ENCODE data around the gene SOX11. TPM values are rescaled to one million over a fixed set of nuclear protein-coding genes. Genes with fewer than 3 reads are reported as not detected.

Gene SOX11
- total RNA-seq, 4 donors from 2014 or later = not detected

DNA sequence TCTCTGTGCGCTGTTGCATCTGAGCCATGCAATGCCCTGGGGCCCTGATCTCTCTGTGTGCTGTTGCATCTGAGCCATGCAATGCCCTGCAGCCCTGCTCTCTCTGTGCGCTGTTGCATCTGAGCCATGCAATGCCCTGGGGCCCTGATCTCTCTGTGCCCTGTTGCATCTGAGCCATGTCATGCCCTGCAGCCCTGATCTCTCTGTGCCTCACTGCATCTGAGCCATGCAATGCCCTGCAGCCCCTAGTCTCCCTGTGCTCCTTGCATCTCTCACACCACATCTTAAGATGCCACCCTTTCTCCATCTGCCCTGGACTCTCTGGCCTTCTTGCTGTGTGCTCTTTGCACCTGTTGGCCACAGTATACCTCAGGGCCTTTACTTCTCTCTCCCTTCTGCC lies 56.2 kb downstream of the SOX11 start:
- intact Hi-C loops (cut with DNase I) = no loop called here

GRCh38 chr2:5748946-5749345 lies 56.8 kb downstream of the SOX11 start:
- H3K27ac ChIP-seq = no peak overlapping the region
- H3K27me3 ChIP-seq = no peaks in the 10 kb centered on the region
- intact Hi-C loops (cut with DNase I) = no loop called here
- no peaks in the 10 kb centered on the region for H3K36me3 ChIP-seq
- 86% methylated on average over 4 of the region's 4 CpGs for WGBS, 2 donors
- no peaks in the 10 kb centered on the region for H3K9me3 ChIP-seq
- no peaks in the 10 kb centered on the region for H3K4me1 ChIP-seq
- H3K4me3 ChIP-seq (replicated peaks in 1 of 3) = no peak overlapping the region
- no peak for DNase-seq
- no peak for TF ChIP-seq POLR2A (IDR thresholded peaks at IDR 0.05)
- TF ChIP-seq, protein P1, sequence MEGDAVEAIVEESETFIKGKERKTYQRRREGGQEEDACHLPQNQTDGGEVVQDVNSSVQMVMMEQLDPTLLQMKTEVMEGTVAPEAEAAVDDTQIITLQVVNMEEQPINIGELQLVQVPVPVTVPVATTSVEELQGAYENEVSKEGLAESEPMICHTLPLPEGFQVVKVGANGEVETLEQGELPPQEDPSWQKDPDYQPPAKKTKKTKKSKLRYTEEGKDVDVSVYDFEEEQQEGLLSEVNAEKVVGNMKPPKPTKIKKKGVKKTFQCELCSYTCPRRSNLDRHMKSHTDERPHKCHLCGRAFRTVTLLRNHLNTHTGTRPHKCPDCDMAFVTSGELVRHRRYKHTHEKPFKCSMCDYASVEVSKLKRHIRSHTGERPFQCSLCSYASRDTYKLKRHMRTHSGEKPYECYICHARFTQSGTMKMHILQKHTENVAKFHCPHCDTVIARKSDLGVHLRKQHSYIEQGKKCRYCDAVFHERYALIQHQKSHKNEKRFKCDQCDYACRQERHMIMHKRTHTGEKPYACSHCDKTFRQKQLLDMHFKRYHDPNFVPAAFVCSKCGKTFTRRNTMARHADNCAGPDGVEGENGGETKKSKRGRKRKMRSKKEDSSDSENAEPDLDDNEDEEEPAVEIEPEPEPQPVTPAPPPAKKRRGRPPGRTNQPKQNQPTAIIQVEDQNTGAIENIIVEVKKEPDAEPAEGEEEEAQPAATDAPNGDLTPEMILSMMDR (IDR thresholded peaks at IDR 0.05) = no peak

More for the DNA sequence above, 56.2 kb downstream of the SOX11 start:
- Histone ChIP-seq H3K4me3 (replicated peaks in 1 of 3) (no peak overlapping the region), H3K9me3 (no peaks in the 10 kb centered on the region), H3K27ac (no peak overlapping the region), H3K36me3 (no peaks in the 10 kb centered on the region), H3K27me3 (no peaks in the 10 kb centered on the region), H3K4me1 (no peaks in the 10 kb centered on the region)
- WGBS, 2 donors = 83 to 100% methylated on average over 1 to 2 of the region's 2 CpGs
- TF ChIP-seq POLR2A (IDR thresholded peaks at IDR 0.05) = no peak
- TF ChIP-seq, protein P1 (IDR thresholded peaks at IDR 0.05) = no peak
- no peak for DNase-seq

DNA sequence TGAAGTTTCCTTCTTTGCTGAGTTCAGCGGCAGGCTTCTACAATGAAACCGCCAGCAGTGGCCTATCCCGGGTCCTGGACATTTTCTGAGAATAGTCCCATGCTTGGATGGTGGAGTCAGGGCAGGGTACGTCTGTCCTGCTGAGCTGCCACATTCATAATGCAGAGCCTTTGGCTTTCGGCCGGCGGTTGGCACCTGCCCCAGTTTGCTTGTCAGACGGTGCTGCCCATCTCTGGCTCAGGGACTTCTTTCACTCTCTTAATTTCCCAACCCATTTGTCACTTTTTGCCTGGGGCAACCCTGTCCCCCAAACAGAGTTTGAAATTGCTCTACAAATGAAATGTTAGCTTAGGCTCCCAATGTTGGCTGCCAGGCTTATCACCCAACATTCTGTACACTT lies 57.2 kb downstream of the SOX11 start:
- intact Hi-C loops (cut with DNase I) = no loop called here
- 81 to 86% methylated on average over 8 of the region's 8 CpGs for WGBS, 2 donors
- no peak for TF ChIP-seq POLR2A (IDR thresholded peaks at IDR 0.05)
- TF ChIP-seq, protein P1 (IDR thresholded peaks at IDR 0.05) = no peak

More for the DNA sequence above, 57.2 kb downstream of the SOX11 start:
- Histone ChIP-seq H3K27ac (no peak overlapping the region), H3K27me3 (no peaks in the 10 kb centered on the region), H3K4me3 (replicated peaks in 1 of 3) (no peak overlapping the region), H3K9me3 (no peaks in the 10 kb centered on the region), H3K36me3 (no peaks in the 10 kb centered on the region), H3K4me1 (no peaks in the 10 kb centered on the region)
- no peak for DNase-seq

All from thyroid gland (tissue), 4 donors.